ENCODE results near the gene UST.

The UST gene

GRCh38 chr6:148780918-148781436 is 34.1 kb downstream of the UST start:
- Histone ChIP-seq H3F3A (ENCODE audit: low read depth) (no peaks in the 10 kb centered on the region), H3K9me2 (replicated peaks; ENCODE audit: low read depth, low read length) (no peaks in the 10 kb centered on the region), H3K4me2 (ENCODE audit: low read depth, low read length, poor library complexity, severe bottlenecking) (no peak overlapping the region), H3K36me3 (ENCODE audit: insufficient read depth, low read length) (no peaks in the 10 kb centered on the region), H3K79me2 (ENCODE audit: insufficient read depth, low read length) (peaks cover 28% of the 10 kb centered on the region; the same call in 1 of the 2 replicates), H3K4me3 (ENCODE audit: low read length, poor library complexity, severe bottlenecking) (no peak overlapping the region), H3K4me1 (ENCODE audit: insufficient read depth, low read length, poor library complexity, severe bottlenecking) (peaks cover 8% of the 10 kb centered on the region), H3K9ac (ENCODE audit: low read depth, low read length, poor library complexity, severe bottlenecking) (no peak overlapping the region), H4K20me1 (ENCODE audit: insufficient read depth, low read length, poor library complexity, severe bottlenecking) (no peaks in the 10 kb centered on the region), H3K27me3 (ENCODE audit: insufficient read depth, low read length, poor library complexity, severe bottlenecking) (no peaks in the 10 kb centered on the region), H2AFZ (ENCODE audit: low read length) (no peak overlapping the region), H3K9me3 (ENCODE audit: insufficient read depth, low read depth, low read length) (no peaks in the 10 kb centered on the region)
- TF ChIP-seq CTCF (conservative IDR thresholded peaks at IDR 0.05; ENCODE audit: low read length) (no peak), EZH2phosphoT487 (IDR thresholded peaks at IDR 0.05; ENCODE audit: borderline replicate concordance) (no peak)

GRCh38 chr6:148789948-148790347 is 43.1 kb downstream of the UST start:
- no peaks in the 10 kb centered on the region for H3F3A ChIP-seq (ENCODE audit: low read depth)
- peaks cover 3% of the 10 kb centered on the region for H3K4me1 ChIP-seq (ENCODE audit: insufficient read depth, low read length, poor library complexity, severe bottlenecking)
- H3K9me3 ChIP-seq (ENCODE audit: insufficient read depth, low read depth, low read length) = peaks cover 9% of the 10 kb centered on the region; the same call in 1 of the 2 replicates
- H4K20me1 ChIP-seq (ENCODE audit: insufficient read depth, low read length, poor library complexity, severe bottlenecking) = no peaks in the 10 kb centered on the region
- no peak overlapping the region for H2AFZ ChIP-seq (ENCODE audit: low read length)
- H3K79me2 ChIP-seq (ENCODE audit: insufficient read depth, low read length) = no peaks in the 10 kb centered on the region; the same call in none of the 2 replicates
- H3K36me3 ChIP-seq (ENCODE audit: insufficient read depth, low read length) = 0 out of 2 replicates have a peak, but pooled peaks cover 5% of the 10 kb centered on the region
- no peak overlapping the region for H3K4me3 ChIP-seq (ENCODE audit: low read length, poor library complexity, severe bottlenecking)
- no peak overlapping the region for H3K4me2 ChIP-seq (ENCODE audit: low read depth, low read length, poor library complexity, severe bottlenecking)
- no peak for TF ChIP-seq CTCF (conservative IDR thresholded peaks at IDR 0.05; ENCODE audit: low read length)
- no peaks in the 10 kb centered on the region for H3K9me2 ChIP-seq (replicated peaks; ENCODE audit: low read depth, low read length)
- H3K27me3 ChIP-seq (ENCODE audit: insufficient read depth, low read length, poor library complexity, severe bottlenecking) = no peaks in the 10 kb centered on the region
- H3K9ac ChIP-seq (ENCODE audit: low read depth, low read length, poor library complexity, severe bottlenecking) = no peak overlapping the region

GRCh38 chr6:148790404-148790803 is 43.6 kb downstream of the UST start:
- Histone ChIP-seq H4K20me1 (ENCODE audit: insufficient read depth, low read length, poor library complexity, severe bottlenecking) (no peaks in the 10 kb centered on the region), H3K9me3 (ENCODE audit: insufficient read depth, low read depth, low read length) (peaks cover 9% of the 10 kb centered on the region; the same call in 1 of the 2 replicates), H2AFZ (ENCODE audit: low read length) (no peak overlapping the region), H3K4me1 (ENCODE audit: insufficient read depth, low read length, poor library complexity, severe bottlenecking) (peaks cover 8% of the 10 kb centered on the region), H3K4me2 (ENCODE audit: low read depth, low read length, poor library complexity, severe bottlenecking) (no peak overlapping the region), H3F3A (ENCODE audit: low read depth) (no peaks in the 10 kb centered on the region), H3K9me2 (replicated peaks; ENCODE audit: low read depth, low read length) (no peaks in the 10 kb centered on the region), H3K27me3 (ENCODE audit: insufficient read depth, low read length, poor library complexity, severe bottlenecking) (no peaks in the 10 kb centered on the region), H3K9ac (ENCODE audit: low read depth, low read length, poor library complexity, severe bottlenecking) (no peak overlapping the region), H3K36me3 (ENCODE audit: insufficient read depth, low read length) (0 out of 2 replicates have a peak, but pooled peaks cover 5% of the 10 kb centered on the region), H3K79me2 (ENCODE audit: insufficient read depth, low read length) (no peaks in the 10 kb centered on the region; the same call in none of the 2 replicates), H3K4me3 (ENCODE audit: low read length, poor library complexity, severe bottlenecking) (no peak overlapping the region)
- TF ChIP-seq EZH2phosphoT487 (IDR thresholded peaks at IDR 0.05; ENCODE audit: borderline replicate concordance) = no peak

- H3K9me3 ChIP-seq (ENCODE audit: insufficient read depth, low read depth, low read length) = peaks cover 9% of the 10 kb centered on the region; the same call in 1 of the 2 replicates
- H3K4me1 ChIP-seq (ENCODE audit: insufficient read depth, low read length, poor library complexity, severe bottlenecking) = peaks cover 9% of the 10 kb centered on the region
- H3K4me2 ChIP-seq (ENCODE audit: low read depth, low read length, poor library complexity, severe bottlenecking) = no peak overlapping the region
- TF ChIP-seq CTCF (conservative IDR thresholded peaks at IDR 0.05; ENCODE audit: low read length) = no peak
- TF ChIP-seq EZH2phosphoT487 (IDR thresholded peaks at IDR 0.05; ENCODE audit: borderline replicate concordance) = no peak
- no peaks in the 10 kb centered on the region for H3K27me3 ChIP-seq (ENCODE audit: insufficient read depth, low read length, poor library complexity, severe bottlenecking)
- H4K20me1 ChIP-seq (ENCODE audit: insufficient read depth, low read length, poor library complexity, severe bottlenecking) = no peaks in the 10 kb centered on the region
- H3K79me2 ChIP-seq (ENCODE audit: insufficient read depth, low read length) = no peaks in the 10 kb centered on the region; the same call in none of the 2 replicates
- H3K9me2 ChIP-seq (replicated peaks; ENCODE audit: low read depth, low read length) = no peaks in the 10 kb centered on the region
- no peak overlapping the region for H3K9ac ChIP-seq (ENCODE audit: low read depth, low read length, poor library complexity, severe bottlenecking)
- H3K4me3 ChIP-seq (ENCODE audit: low read length, poor library complexity, severe bottlenecking) = no peak overlapping the region
- 0 out of 2 replicates have a peak, but pooled peaks cover 5% of the 10 kb centered on the region for H3K36me3 ChIP-seq (ENCODE audit: insufficient read depth, low read length)
- H3F3A ChIP-seq (ENCODE audit: low read depth) = no peaks in the 10 kb centered on the region
- no peak overlapping the region for H2AFZ ChIP-seq (ENCODE audit: low read length)
Measured at GRCh38 chr6:148790817-148791216, 44.0 kb downstream of the UST start.

All from Loucy (cell line).